Measurements from ENCODE around the gene EIF5.

EIF5 gene

GRCh38 chr14:103333754-103334643 lies at the start of gene EIF5:
EIF5 (plus strand) TSS chr14:103334237; CDS start chr14:103335861, 1,624 bp downstream.
- DNase-seq (ENCODE audit: low read depth in 2 of 2): peak; percentile 96 to 97

GRCh38 chr14:103284574-103285467 lies 49.2 kb upstream of the EIF5 start:
- no peak for DNase-seq (ENCODE audit: low read depth in 2 of 2)

- DNase-seq (ENCODE audit: low read depth in 2 of 2): no peak
Measured at GRCh38 chr14:103286460-103286859, 47.6 kb upstream of the EIF5 start.

GRCh38 chr14:103286968-103287850 lies 46.8 kb upstream of the EIF5 start:
- no peak for DNase-seq (ENCODE audit: low read depth in 2 of 2)

GRCh38 chr14:103288076-103288766 lies 45.8 kb upstream of the EIF5 start:
- DNase-seq (ENCODE audit: low read depth in 2 of 2): no peak

- no peak for DNase-seq (ENCODE audit: low read depth in 2 of 2)
Measured at GRCh38 chr14:103290056-103290455, 44.0 kb upstream of the EIF5 start.

- no peak for DNase-seq (ENCODE audit: low read depth in 2 of 2)
Measured at GRCh38 chr14:103290494-103290893, 43.5 kb upstream of the EIF5 start.

- no peak for DNase-seq (ENCODE audit: low read depth in 2 of 2)
Measured at GRCh38 chr14:103290961-103291360, 43.1 kb upstream of the EIF5 start.

- peak; percentile 58 to 62 for DNase-seq (ENCODE audit: low read depth in 2 of 2)
Measured at GRCh38 chr14:103292426-103293374, 41.3 kb upstream of the EIF5 start.

- no peak for DNase-seq (ENCODE audit: low read depth in 2 of 2)
Measured at GRCh38 chr14:103293465-103293864, 40.6 kb upstream of the EIF5 start.

- no peak for DNase-seq (ENCODE audit: low read depth in 2 of 2)
Measured at GRCh38 chr14:103294091-103294490, 39.9 kb upstream of the EIF5 start.

- no peak for DNase-seq (ENCODE audit: low read depth in 2 of 2)
Measured at GRCh38 chr14:103296007-103296406, 38.0 kb upstream of the EIF5 start.

- DNase-seq (ENCODE audit: low read depth in 2 of 2): no peak
Measured at GRCh38 chr14:103296987-103297386, 37.0 kb upstream of the EIF5 start.

GRCh38 chr14:103298620-103299019 lies 35.4 kb upstream of the EIF5 start:
- no peak for DNase-seq (ENCODE audit: low read depth in 2 of 2)

GRCh38 chr14:103301512-103302354 lies 32.3 kb upstream of the EIF5 start:
- DNase-seq (ENCODE audit: low read depth in 2 of 2): no peak

- DNase-seq (ENCODE audit: low read depth in 2 of 2): no peak
Measured at GRCh38 chr14:103302966-103303365, 31.1 kb upstream of the EIF5 start.

GRCh38 chr14:103304706-103305105 lies 29.3 kb upstream of the EIF5 start:
- DNase-seq (ENCODE audit: low read depth in 2 of 2): no peak

- DNase-seq (ENCODE audit: low read depth in 2 of 2): no peak
Measured at GRCh38 chr14:103308717-103309616, 25.1 kb upstream of the EIF5 start.
